Measurements from ENCODE around the gene AP2A1.

- TF ChIP-seq EZH2 (IDR thresholded peaks at IDR 0.05; ENCODE audit: low read length, missing control alignments) (no peak), CTCF (conservative IDR thresholded peaks at IDR 0.05 in 1 of 2, IDR thresholded peaks at IDR 0.05 in 1 of 2; ENCODE audit: low read depth in 1 of 2, low read length in 2 of 2) (no peak)
Observed at GRCh38 chr19:49749771-49750170, 17.0 kb upstream of the AP2A1 start.

Data from fibroblast of lung (primary cell).